ENCODE results near the gene PEX5L. TPM values are rescaled to one million over a fixed set of nuclear protein-coding genes. Genes with fewer than 3 reads are reported as not detected.

The PEX5L gene
- total and polyA plus RNA-seq, 10 of the 15 experiments (the other 5 are each of a cell fraction or from before 2014, with no cell fraction given), result 0.11 to 17.0 (median 0.50) TPM

GRCh38 chr3:179819379-179819778, 217.4 kb downstream of the PEX5L start:
- Histone ChIP-seq H3K27me3 (replicated peaks in 1 of 2; ENCODE audit: control insufficient read depth in 2 of 2, insufficient read depth in 2 of 2, low read length in 1 of 2) (no peaks in the 10 kb centered on the region), H4K20me1 (ENCODE audit: control insufficient read depth, insufficient read depth) (no peaks in the 10 kb centered on the region), H3K9me3 (replicated peaks; ENCODE audit: control insufficient read depth, insufficient read depth, low read length) (no peaks in the 10 kb centered on the region), H2AFZ (ENCODE audit: control insufficient read depth, low read depth, low read length) (no peak overlapping the region), H3K4me2 (ENCODE audit: control insufficient read depth, insufficient read depth) (no peak overlapping the region), H3K9ac (ENCODE audit: control insufficient read depth, insufficient read depth, low read length) (no peak overlapping the region), H3K4me1 (ENCODE audit: control insufficient read depth, insufficient read depth, low read length) (no peaks in the 10 kb centered on the region), H3K27ac (ENCODE audit: control insufficient read depth, insufficient read depth) (no peak overlapping the region), H3K36me3 (ENCODE audit: control insufficient read depth in 2 of 2, insufficient read depth in 2 of 2, low read length in 1 of 2) (no peaks in the 10 kb centered on the region), H3K79me2 (ENCODE audit: control insufficient read depth, insufficient read depth, low read length) (no peaks in the 10 kb centered on the region), H3K4me3 (no peak overlapping the region)
- 38% methylated on average over 3 of the region's 3 CpGs for WGBS (ENCODE audit: insufficient coverage, insufficient replicate concordance, low lambda C conversion rate, missing lambda C conversion rate)
- FAIRE-seq (no peak), DNase-seq (ENCODE audit: low read depth, low spot score) (no peak), ATAC-seq (no peak)
- BruUV-seq (replicated peaks), result no TSS peak
- RAD21 ChIA-PET (ENCODE audit: unreplicated experiment), result interaction anchor here (0.6 kb wide), 1 partner anchor 170 kb away, joined by 3 read pairs; no protein-coding TSS in a partner anchor
- intact Hi-C loops (cut with micrococcal nuclease; ENCODE audit: unreplicated experiment), result no loop called here
- no peak for TF ChIP-seq PRDM15 (CRISPR knock-in tag; IDR thresholded peaks at IDR 0.05)
- TF ChIP-seq JUNB (IDR thresholded peaks at IDR 0.05), result no peak
- TF ChIP-seq BCL3 (IDR thresholded peaks at IDR 0.05; ENCODE audit: borderline replicate concordance, insufficient read depth, low read depth, low read length, poor library complexity, severe bottlenecking), result no peak
- no peak for TF ChIP-seq WRNIP1 (IDR thresholded peaks at IDR 0.05; ENCODE audit: borderline replicate concordance, low read depth, low read length)
- TF ChIP-seq KLF5 (IDR thresholded peaks at IDR 0.05; ENCODE audit: partially characterized antibody), result no peak
- no peak for TF ChIP-seq REST (IDR thresholded peaks at IDR 0.05; ENCODE audit: low read depth, low read length)
- no peak for TF ChIP-seq CBX3 (IDR thresholded peaks at IDR 0.05; ENCODE audit: borderline replicate concordance, low read depth)
- TF ChIP-seq POU2F2 (IDR thresholded peaks at IDR 0.05; ENCODE audit: borderline replicate concordance, low read depth, low read length), result no peak
- TF ChIP-seq NFXL1 (IDR thresholded peaks at IDR 0.05; ENCODE audit: borderline replicate concordance), result no peak
- TF ChIP-seq EP300 (IDR thresholded peaks at IDR 0.05; ENCODE audit: borderline replicate concordance in 1 of 2, control insufficient read depth in 1 of 2, low read depth in 2 of 2, low read length in 2 of 2), result no peak
- no peak for TF ChIP-seq MAX (IDR thresholded peaks at IDR 0.05; ENCODE audit: low read depth, low read length)
- no peak for TF ChIP-seq SKIL (IDR thresholded peaks at IDR 0.05; ENCODE audit: low read depth, poor library complexity, severe bottlenecking)
- POLR2A ChIA-PET, result no interaction called here
- in situ Hi-C loops (cut with MboI), result no loop called here
- SMC1A ChIA-PET (ENCODE audit: uncharacterized antibody, unreplicated experiment), result interaction anchor here (1.2 to 1.3 kb wide), 2 partner anchors 34 to 797 kb away, joined by 3 read pairs; no protein-coding TSS in a partner anchor
- CTCF ChIA-PET, result interaction anchor here (1.7 to 2.1 kb wide), 2 partner anchors 7 to 9 kb away, joined by 6 to 11 read pairs; no protein-coding TSS in a partner anchor
